ENCODE measurements around the gene ITGA3.

ITGA3 gene

DNA sequence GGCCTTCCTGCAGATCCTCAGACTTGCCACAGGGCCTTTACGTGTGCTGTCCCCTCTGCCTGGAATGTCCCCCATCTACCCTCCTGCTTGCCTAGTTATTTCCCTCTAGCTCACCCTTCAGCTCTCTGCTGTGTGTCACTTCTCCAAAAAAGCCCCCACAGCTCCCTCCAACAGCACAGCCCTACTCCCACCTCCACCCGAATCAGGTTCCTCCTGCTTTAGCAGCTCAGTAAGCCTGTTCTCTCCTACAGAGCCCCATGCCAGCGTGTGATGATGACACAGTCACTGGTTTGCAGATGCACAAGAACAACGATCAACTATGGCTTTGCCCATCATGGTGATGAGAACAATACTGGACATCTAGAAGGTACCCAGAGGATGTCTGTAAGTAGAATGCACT lies 81.1 kb downstream of the ITGA3 start:
- H3K27ac ChIP-seq: no peak overlapping the region
- TF ChIP-seq, protein P1, sequence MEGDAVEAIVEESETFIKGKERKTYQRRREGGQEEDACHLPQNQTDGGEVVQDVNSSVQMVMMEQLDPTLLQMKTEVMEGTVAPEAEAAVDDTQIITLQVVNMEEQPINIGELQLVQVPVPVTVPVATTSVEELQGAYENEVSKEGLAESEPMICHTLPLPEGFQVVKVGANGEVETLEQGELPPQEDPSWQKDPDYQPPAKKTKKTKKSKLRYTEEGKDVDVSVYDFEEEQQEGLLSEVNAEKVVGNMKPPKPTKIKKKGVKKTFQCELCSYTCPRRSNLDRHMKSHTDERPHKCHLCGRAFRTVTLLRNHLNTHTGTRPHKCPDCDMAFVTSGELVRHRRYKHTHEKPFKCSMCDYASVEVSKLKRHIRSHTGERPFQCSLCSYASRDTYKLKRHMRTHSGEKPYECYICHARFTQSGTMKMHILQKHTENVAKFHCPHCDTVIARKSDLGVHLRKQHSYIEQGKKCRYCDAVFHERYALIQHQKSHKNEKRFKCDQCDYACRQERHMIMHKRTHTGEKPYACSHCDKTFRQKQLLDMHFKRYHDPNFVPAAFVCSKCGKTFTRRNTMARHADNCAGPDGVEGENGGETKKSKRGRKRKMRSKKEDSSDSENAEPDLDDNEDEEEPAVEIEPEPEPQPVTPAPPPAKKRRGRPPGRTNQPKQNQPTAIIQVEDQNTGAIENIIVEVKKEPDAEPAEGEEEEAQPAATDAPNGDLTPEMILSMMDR (IDR thresholded peaks at IDR 0.05): no peak
- TF ChIP-seq ZFX (IDR thresholded peaks at IDR 0.05; ENCODE audit: borderline replicate concordance): no peak

DNA sequence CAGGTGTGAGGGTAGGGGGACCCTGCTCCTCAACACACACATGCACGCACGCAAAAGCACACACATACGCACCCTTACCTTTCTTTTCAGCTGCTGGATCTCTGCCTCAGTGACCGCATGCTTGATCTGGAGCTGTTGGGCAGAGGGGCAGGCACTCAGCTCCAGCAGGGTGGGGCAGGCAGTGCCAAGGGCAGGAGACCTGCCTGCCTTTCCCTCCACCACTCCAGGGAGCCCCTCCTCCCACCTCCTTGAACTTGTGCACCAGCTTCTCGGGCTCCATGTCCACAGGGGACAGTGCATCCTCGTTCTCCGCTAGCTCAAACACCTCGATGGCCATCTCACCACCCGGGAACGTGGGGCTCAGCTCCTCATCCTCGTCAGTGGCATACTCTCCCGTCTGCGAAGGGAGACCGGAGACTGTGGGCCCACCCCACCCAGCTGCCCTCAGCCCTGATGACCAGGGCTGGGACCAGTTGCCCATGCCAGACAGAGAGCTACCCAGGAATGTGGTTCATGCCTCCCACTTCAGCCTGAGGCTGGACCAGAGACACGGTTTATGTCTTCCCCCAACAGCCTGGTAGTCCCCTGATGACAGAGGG lies 83.4 kb downstream of the ITGA3 start:
- TF ChIP-seq, protein P1 (IDR thresholded peaks at IDR 0.05): no peak
- TF ChIP-seq ZFX (IDR thresholded peaks at IDR 0.05; ENCODE audit: borderline replicate concordance): no peak
- no peak overlapping the region for H3K27ac ChIP-seq
